Measurements from ENCODE around the gene ELMO3.

The ELMO3 gene

DNA sequence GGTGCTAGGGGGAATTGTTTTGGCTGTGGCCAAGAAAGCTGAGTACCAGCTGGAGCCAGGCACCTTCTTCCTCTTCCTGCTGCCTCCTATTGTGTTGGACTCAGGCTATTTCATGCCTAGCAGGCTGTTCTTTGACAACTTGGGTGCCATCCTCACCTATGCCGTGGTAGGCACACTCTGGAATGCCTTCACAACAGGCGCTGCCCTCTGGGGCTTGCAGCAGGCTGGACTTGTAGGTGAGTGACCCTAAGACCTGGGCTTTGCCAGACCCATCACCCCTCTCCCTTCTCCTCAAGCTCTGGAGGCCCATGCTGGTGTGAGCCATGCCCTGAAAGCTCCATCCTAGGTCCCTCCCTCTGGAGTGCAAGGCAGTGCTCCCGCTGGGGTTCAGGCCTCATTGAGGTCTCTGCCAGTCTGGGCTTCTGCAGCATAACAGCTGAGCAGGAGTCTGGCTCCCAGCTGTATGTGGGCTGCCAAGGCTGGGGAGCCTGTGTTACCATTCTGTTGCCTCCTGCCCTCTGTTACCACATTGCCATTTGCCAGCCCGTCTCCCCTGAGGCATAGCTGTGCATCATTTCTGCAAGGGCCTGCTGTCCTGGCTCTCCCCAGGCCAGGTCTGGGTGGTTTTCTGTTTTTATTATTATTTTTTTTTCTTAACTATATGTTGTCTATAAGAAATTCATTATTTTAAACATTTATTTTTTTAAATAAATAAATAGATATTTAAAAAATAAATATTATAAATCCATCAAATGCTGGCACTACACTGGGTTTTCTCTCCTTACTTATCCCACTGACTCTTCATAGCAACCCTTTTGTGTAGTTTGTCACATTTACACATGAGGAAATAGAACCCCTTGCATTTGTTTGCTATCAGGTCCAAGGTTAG is 53.9 kb downstream of the ELMO3 start:
- DNase-seq (ENCODE audit: extremely low read depth in 1 of 2, low read depth in 1 of 2) = no peak

All from activated CD8-positive, alpha-beta memory T cell treated with anti-CD3 and anti-CD28 coated beads for 1 hour (primary cell).